NK-92 (cell line): Measurements from ENCODE around the gene TBC1D21.

Source experiments
- DNase-seq: peaks from one replicate; lab custom pipeline; 2025; ENCODE audit not compliant: unreplicated experiment; lab: John Stamatoyannopoulos, UW

The TBC1D21 gene

GRCh38 chr15:73873456-73873855 is at the start of gene TBC1D21:
Gene TBC1D21, plus strand, starts transcription at chr15:73873564. Its CDS starts 146 bp downstream, at chr15:73873710.
- DNase-seq: no peak

- no peak for DNase-seq
Observed at GRCh38 chr15:73826711-73827251, 46.6 kb upstream of the TBC1D21 start.

- no peak for DNase-seq
Observed at GRCh38 chr15:73829523-73829922, 43.8 kb upstream of the TBC1D21 start.

- no peak for DNase-seq
Observed at GRCh38 chr15:73832657-73833056, 40.7 kb upstream of the TBC1D21 start.

GRCh38 chr15:73836845-73837244 is 36.5 kb upstream of the TBC1D21 start:
- no peak for DNase-seq

- no peak for DNase-seq
Observed at GRCh38 chr15:73838831-73839426, 34.4 kb upstream of the TBC1D21 start.

GRCh38 chr15:73839699-73840377 is 33.5 kb upstream of the TBC1D21 start:
- no peak for DNase-seq

GRCh38 chr15:73840771-73841170 is 32.6 kb upstream of the TBC1D21 start:
- DNase-seq: no peak

GRCh38 chr15:73841756-73842725 is 31.3 kb upstream of the TBC1D21 start:
- DNase-seq: no peak

- DNase-seq: no peak
Observed at GRCh38 chr15:73843787-73844186, 29.6 kb upstream of the TBC1D21 start.

- DNase-seq: no peak
Observed at GRCh38 chr15:73844356-73844755, 29.0 kb upstream of the TBC1D21 start.

- no peak for DNase-seq
Observed at GRCh38 chr15:73845507-73845906, 27.9 kb upstream of the TBC1D21 start.

GRCh38 chr15:73845907-73846306 is 27.5 kb upstream of the TBC1D21 start:
- no peak for DNase-seq

- DNase-seq: no peak
Observed at GRCh38 chr15:73849641-73850040, 23.7 kb upstream of the TBC1D21 start.

- DNase-seq: no peak
Observed at GRCh38 chr15:73850228-73850627, 23.1 kb upstream of the TBC1D21 start.

GRCh38 chr15:73851689-73852088 is 21.7 kb upstream of the TBC1D21 start:
- no peak for DNase-seq

GRCh38 chr15:73852507-73852906 is 20.9 kb upstream of the TBC1D21 start:
- no peak for DNase-seq

GRCh38 chr15:73854265-73854664 is 19.1 kb upstream of the TBC1D21 start:
- no peak for DNase-seq

GRCh38 chr15:73856458-73857192 is 16.7 kb upstream of the TBC1D21 start:
- no peak for DNase-seq

GRCh38 chr15:73857193-73857920 is 16.0 kb upstream of the TBC1D21 start:
- DNase-seq: no peak
